ENCODE data around the gene AKR1B1.

AKR1B1 gene

GRCh38 chr7:134440067-134440466 lies 18.8 kb downstream of the AKR1B1 start:
- no peak overlapping the region for H3K4me3 ChIP-seq (ENCODE audit: low read depth, low read length)
- TF ChIP-seq CTCF (IDR thresholded peaks at IDR 0.05; ENCODE audit: low read depth, low read length, missing control alignments) = no peak
- in situ Hi-C loops (cut with HindIII; ENCODE audit: low sequenced_read_pairs) = no loop called here
- no peak for DNase-seq (ENCODE audit: low read depth)

- no peak overlapping the region for H3K4me3 ChIP-seq (ENCODE audit: low read depth, low read length)
- no peak for DNase-seq (ENCODE audit: low read depth)
- TF ChIP-seq CTCF (IDR thresholded peaks at IDR 0.05; ENCODE audit: low read depth, low read length, missing control alignments) = no peak
- in situ Hi-C loops (cut with HindIII; ENCODE audit: low sequenced_read_pairs) = no loop called here
Observed at GRCh38 chr7:134438946-134439345, 20.0 kb downstream of the AKR1B1 start.

GRCh38 chr7:134435161-134435920 lies 23.6 kb downstream of the AKR1B1 start:
- TF ChIP-seq CTCF (IDR thresholded peaks at IDR 0.05; ENCODE audit: low read depth, low read length, missing control alignments) = no peak

GRCh38 chr7:134434701-134435100 lies 24.2 kb downstream of the AKR1B1 start:
- in situ Hi-C loops (cut with HindIII; ENCODE audit: low sequenced_read_pairs) = no loop called here
- no peak for DNase-seq (ENCODE audit: low read depth)
- H3K4me3 ChIP-seq (ENCODE audit: low read depth, low read length) = no peak overlapping the region
- no peak for TF ChIP-seq CTCF (IDR thresholded peaks at IDR 0.05; ENCODE audit: low read depth, low read length, missing control alignments)

More at GRCh38 chr7:134435161-134435920, 23.6 kb downstream of the AKR1B1 start:
- DNase-seq (ENCODE audit: low read depth) = no peak
- in situ Hi-C loops (cut with HindIII; ENCODE audit: low sequenced_read_pairs) = no loop called here
- no peak overlapping the region for H3K4me3 ChIP-seq (ENCODE audit: low read depth, low read length)

GRCh38 chr7:134433430-134433829 lies 25.5 kb downstream of the AKR1B1 start:
- DNase-seq (ENCODE audit: low read depth) = no peak
- no peak for TF ChIP-seq CTCF (IDR thresholded peaks at IDR 0.05; ENCODE audit: low read depth, low read length, missing control alignments)
- no peak overlapping the region for H3K4me3 ChIP-seq (ENCODE audit: low read depth, low read length)
- in situ Hi-C loops (cut with HindIII; ENCODE audit: low sequenced_read_pairs) = no loop called here

GRCh38 chr7:134432296-134433152 lies 26.4 kb downstream of the AKR1B1 start:
- peak; percentile 67 for TF ChIP-seq CTCF (IDR thresholded peaks at IDR 0.05; ENCODE audit: low read depth, low read length, missing control alignments)
- peak overlapping the region; percentile 38 for H3K4me3 ChIP-seq (ENCODE audit: low read depth, low read length)
- in situ Hi-C loops (cut with HindIII; ENCODE audit: low sequenced_read_pairs) = no loop called here
- DNase-seq (ENCODE audit: low read depth) = peak; percentile 74
